HUES64 (cell line): ENCODE results near the gene VPS4A.

Experiments used
- H3K27ac ChIP-seq: 2 replicates; pipeline ENCODE4 v1.7.0; 2013; ENCODE audit warnings: low read depth, low read length, inconsistent platforms
- H3K27me3 ChIP-seq: 2 replicates; pipeline ENCODE4 v1.6.1; 2013; ENCODE audit warnings: mild to moderate bottlenecking, low read length; ENCODE audit not compliant: insufficient read depth
- H3K36me3 ChIP-seq: 2 replicates; pipeline ENCODE4 v1.6.1; 2013; ENCODE audit warnings: mild to moderate bottlenecking, low read length; ENCODE audit not compliant: insufficient read depth
- H3K4me1 ChIP-seq: 2 replicates; pipeline ENCODE4 v1.6.1; 2013; ENCODE audit warnings: mild to moderate bottlenecking, low read length, moderate library complexity; ENCODE audit not compliant: insufficient read depth
- H3K4me3 ChIP-seq: 2 replicates; pipeline ENCODE4 v1.5.1; 2013; ENCODE audit warnings: mild to moderate bottlenecking, low read length, moderate library complexity
- H3K9ac ChIP-seq: 2 replicates; pipeline ENCODE4 v1.6.1; 2013; ENCODE audit warnings: mild to moderate bottlenecking, low read depth, low read length
- H3K9me3 ChIP-seq: 2 replicates; pipeline ENCODE4 v1.6.1; 2013; ENCODE audit warnings: low read depth, low read length; ENCODE audit not compliant: insufficient read depth
- WGBS: fragments of 150-250, 120-280 bp; methylation state at CpG from one replicate; pipeline ENCODE4 v1.1.7; 2013; ENCODE audit warnings: missing lambda C conversion rate; 5-methylcytosine and 5-hydroxymethylcytosine counted together

Gene VPS4A

GRCh38 chr16:69319826-69320739 is 8.9 kb downstream of the VPS4A start:
- Histone ChIP-seq H3K4me1 (no peaks in the 10 kb centered on the region), H3K4me3 (no peak overlapping the region), H3K9me3 (no peaks in the 10 kb centered on the region), H3K27ac (no peak overlapping the region), H3K27me3 (no peaks in the 10 kb centered on the region), H3K9ac (no peak overlapping the region), H3K36me3 (peaks cover 91% of the 10 kb centered on the region)
- 95% methylated on average over 30 of the region's 30 CpGs for WGBS

DNA sequence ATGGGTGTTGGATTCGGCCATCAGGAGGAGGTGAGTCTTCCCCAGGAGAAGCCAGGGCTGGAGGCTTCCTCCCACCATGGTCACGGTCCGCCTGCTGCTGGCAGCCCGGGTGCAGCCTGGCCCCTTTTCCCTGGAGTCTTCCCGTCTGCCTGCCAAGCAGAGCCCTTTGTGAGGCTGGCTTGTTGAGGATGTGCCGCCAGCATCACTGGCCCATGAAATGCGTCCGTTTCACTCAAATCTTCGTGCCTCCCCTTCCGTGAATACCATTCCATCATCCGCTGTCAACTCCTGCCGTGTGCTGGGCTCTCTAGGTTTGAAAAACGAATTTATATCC is 9.6 kb downstream of the VPS4A start:
- H3K27me3 ChIP-seq, result no peaks in the 10 kb centered on the region
- peaks cover 90% of the 10 kb centered on the region for H3K36me3 ChIP-seq
- no peaks in the 10 kb centered on the region for H3K4me1 ChIP-seq
- H3K4me3 ChIP-seq, result no peak overlapping the region
- H3K9ac ChIP-seq, result no peak overlapping the region
- H3K27ac ChIP-seq, result no peak overlapping the region
- H3K9me3 ChIP-seq, result no peaks in the 10 kb centered on the region
- 91% methylated on average over 13 of the region's 13 CpGs for WGBS

GRCh38 chr16:69321080-69321479 is 9.9 kb downstream of the VPS4A start:
- Histone ChIP-seq H3K9ac (no peak overlapping the region), H3K36me3 (peaks cover 90% of the 10 kb centered on the region), H3K9me3 (no peaks in the 10 kb centered on the region), H3K4me3 (no peak overlapping the region), H3K27me3 (no peaks in the 10 kb centered on the region), H3K4me1 (no peaks in the 10 kb centered on the region), H3K27ac (no peak overlapping the region)
- 96% methylated on average over 22 of the region's 22 CpGs for WGBS

GRCh38 chr16:69322343-69322742 is 11.2 kb downstream of the VPS4A start:
- Histone ChIP-seq H3K4me3 (no peak overlapping the region), H3K36me3 (peaks cover 91% of the 10 kb centered on the region), H3K27me3 (no peaks in the 10 kb centered on the region), H3K4me1 (no peaks in the 10 kb centered on the region), H3K9ac (no peak overlapping the region), H3K9me3 (no peaks in the 10 kb centered on the region), H3K27ac (no peak overlapping the region)
- WGBS, result 95% methylated on average over 7 of the region's 7 CpGs

DNA sequence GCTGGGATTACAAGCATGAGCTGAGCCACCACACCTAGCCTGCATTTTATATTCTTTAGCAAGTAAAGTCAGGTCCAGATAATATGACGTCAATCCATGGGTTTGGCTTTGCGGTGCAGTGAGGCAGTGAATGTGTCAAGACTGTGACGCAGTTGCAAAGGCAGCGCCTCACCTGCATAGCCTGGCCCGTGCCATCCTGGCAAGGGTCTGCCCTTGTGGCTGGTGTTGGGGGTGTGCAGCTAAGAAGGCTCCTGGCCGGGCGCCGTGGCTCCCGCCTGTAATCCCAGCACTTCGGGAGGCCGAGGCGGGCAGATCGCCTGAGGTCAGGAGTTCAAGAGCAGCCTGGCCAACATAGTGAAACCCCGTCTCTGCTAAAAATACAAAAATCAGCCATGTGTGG is 12.3 kb downstream of the VPS4A start:
- H3K9ac ChIP-seq, result no peak overlapping the region
- peaks cover 3% of the 10 kb centered on the region for H3K4me1 ChIP-seq
- H3K27ac ChIP-seq, result no peak overlapping the region
- peaks cover 96% of the 10 kb centered on the region for H3K36me3 ChIP-seq
- no peaks in the 10 kb centered on the region for H3K9me3 ChIP-seq
- H3K4me3 ChIP-seq, result no peak overlapping the region
- no peaks in the 10 kb centered on the region for H3K27me3 ChIP-seq
- 93% methylated on average over 14 of the region's 14 CpGs for WGBS

DNA sequence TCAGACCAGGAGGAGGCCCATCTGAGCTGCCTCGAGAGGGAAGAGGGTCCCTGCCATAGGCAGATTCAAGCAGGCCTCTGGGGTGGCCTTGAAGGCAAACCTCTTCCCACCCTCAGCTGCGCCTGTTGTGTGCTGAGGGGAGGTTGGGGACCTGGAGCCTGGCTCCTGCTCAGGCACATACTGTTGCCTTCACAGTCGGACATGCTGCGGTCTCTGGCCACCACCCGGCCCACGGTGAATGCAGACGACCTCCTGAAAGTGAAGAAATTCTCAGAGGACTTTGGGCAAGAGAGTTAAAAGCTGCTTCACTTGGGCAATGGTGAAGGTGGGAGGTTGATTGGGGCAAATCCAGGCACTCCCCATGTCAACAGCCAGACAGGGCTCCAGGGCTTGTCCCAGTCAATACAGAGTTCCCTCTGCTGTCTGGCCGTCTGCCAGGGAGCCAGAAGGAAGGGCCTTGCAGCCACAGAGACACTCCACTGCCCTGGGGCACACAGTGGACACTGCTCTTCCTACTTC is 12.9 kb downstream of the VPS4A start:
- Histone ChIP-seq H3K4me3 (no peak overlapping the region), H3K9ac (no peak overlapping the region), H3K9me3 (no peaks in the 10 kb centered on the region), H3K27me3 (no peaks in the 10 kb centered on the region), H3K4me1 (peaks cover 10% of the 10 kb centered on the region), H3K36me3 (peaks cover 96% of the 10 kb centered on the region), H3K27ac (no peak overlapping the region)
- 98% methylated on average over 8 of the region's 8 CpGs for WGBS

GRCh38 chr16:69324585-69325253 is 13.6 kb downstream of the VPS4A start:
- H3K9ac ChIP-seq, result no peak overlapping the region
- peaks cover 93% of the 10 kb centered on the region for H3K36me3 ChIP-seq
- no peak overlapping the region for H3K4me3 ChIP-seq
- peaks cover 13% of the 10 kb centered on the region for H3K4me1 ChIP-seq
- 94% methylated on average over 10 of the region's 10 CpGs for WGBS
- no peaks in the 10 kb centered on the region for H3K27me3 ChIP-seq
- H3K27ac ChIP-seq, result no peak overlapping the region
- H3K9me3 ChIP-seq, result no peaks in the 10 kb centered on the region

DNA sequence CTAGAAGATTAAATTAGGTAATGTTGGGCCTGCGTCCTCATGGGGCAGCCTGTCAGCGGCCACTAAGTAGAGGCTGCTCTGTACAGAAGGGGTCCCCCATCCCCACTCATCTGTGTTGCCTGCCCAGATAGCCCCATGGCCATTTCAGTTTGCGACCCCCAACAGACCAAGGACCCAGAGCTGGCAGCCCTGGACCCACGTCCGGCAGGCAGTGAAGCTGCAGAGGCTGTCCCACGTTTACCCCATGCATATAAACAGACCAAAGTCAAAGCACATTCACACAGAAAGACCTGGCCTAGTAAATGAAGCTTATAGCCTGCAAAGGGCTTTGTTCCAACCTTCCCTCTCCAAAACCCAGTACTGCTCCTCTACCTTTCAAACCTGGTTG is 14.6 kb downstream of the VPS4A start:
- Histone ChIP-seq H3K36me3 (peaks cover 83% of the 10 kb centered on the region), H3K9me3 (no peaks in the 10 kb centered on the region), H3K27me3 (no peaks in the 10 kb centered on the region), H3K4me1 (peaks cover 13% of the 10 kb centered on the region), H3K4me3 (no peak overlapping the region), H3K9ac (no peak overlapping the region), H3K27ac (no peak overlapping the region)
- 93% methylated on average over 6 of the region's 6 CpGs for WGBS

DNA sequence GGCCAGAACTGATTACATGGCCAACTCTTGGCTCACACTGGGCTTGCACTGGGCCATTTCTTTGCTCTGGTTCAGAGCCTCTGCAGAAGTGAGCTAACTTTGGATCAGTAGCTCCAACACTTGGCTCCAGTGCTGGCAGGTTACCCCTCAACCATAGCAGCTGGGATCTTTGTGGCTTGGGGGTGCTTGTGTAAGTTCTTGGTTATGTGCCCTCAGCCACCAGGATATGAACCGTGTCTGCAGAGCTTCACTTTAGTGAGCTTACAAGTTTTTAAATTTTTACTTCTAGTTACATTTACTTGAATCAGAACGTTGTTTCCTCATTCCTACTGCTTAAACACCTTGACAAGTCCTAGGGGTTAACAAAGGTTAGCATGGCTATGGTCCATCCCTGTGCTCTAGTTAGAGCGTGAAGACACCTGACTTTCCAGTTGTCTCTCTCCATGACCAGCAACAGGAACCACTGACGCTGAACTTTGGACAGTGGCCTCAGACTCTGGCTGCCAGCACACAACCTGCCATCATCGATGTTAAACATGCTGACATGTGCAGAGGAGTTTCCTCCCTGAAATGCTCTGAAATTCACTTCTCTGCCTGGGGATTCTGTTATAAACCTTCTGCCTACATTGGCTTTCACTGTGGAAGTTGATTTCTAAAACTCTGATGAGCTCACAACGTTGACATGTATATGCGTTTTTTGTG is 15.2 kb downstream of the VPS4A start:
- Histone ChIP-seq H3K36me3 (peaks cover 77% of the 10 kb centered on the region), H3K4me3 (peak overlapping the region; percentile 9; the same call in 1 of the 2 replicates), H3K27me3 (no peaks in the 10 kb centered on the region), H3K9me3 (no peaks in the 10 kb centered on the region), H3K9ac (no peak overlapping the region), H3K4me1 (peaks cover 13% of the 10 kb centered on the region), H3K27ac (no peak overlapping the region)
- WGBS, result 94% methylated on average over 7 of the region's 7 CpGs

DNA sequence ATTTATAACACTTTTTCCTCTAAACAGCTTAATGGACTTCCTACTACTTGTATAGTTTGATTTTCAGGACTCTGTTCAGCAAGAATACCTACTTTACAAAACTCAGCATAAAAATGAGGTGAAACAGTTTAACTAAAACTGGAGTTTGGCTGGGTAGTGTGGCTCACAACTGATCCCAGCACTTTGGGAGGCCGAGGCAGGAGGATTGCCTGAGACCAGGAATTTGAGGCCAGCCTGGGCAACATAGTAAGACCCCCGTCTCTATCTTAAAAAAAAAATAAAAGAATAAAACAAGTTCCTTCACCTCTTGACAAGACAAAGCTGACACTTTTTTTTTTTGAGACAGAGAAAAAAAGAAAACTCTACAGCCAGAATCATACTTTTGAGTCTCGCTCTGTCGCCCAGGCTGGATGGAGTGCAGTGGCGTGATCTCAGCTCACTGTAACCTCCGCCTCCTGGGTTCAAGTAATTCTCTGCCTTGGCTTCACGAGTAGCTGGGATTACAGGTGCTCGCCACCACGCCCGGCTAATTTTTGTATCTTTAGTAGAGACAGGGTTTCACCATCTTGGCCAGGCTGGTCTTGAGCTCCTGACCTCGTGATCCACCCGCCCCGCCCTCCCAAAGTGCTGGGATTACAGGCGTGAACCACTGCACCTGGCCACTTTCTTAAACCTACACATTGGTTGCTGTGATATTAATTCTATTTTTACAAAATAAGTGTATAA is 16.6 kb downstream of the VPS4A start:
- H3K27me3 ChIP-seq, result no peaks in the 10 kb centered on the region
- no peaks in the 10 kb centered on the region for H3K9me3 ChIP-seq
- WGBS, result 93% methylated on average over 14 of the region's 14 CpGs
- H3K4me1 ChIP-seq, result peaks cover 13% of the 10 kb centered on the region
- H3K36me3 ChIP-seq, result peaks cover 77% of the 10 kb centered on the region
- peak overlapping the region; percentile 96; the same call in 1 of the 2 replicates for H3K4me3 ChIP-seq
- H3K9ac ChIP-seq, result no peak overlapping the region
- no peak overlapping the region for H3K27ac ChIP-seq
